ENCODE results near the gene FGFR4.

FGFR4 gene

DNA sequence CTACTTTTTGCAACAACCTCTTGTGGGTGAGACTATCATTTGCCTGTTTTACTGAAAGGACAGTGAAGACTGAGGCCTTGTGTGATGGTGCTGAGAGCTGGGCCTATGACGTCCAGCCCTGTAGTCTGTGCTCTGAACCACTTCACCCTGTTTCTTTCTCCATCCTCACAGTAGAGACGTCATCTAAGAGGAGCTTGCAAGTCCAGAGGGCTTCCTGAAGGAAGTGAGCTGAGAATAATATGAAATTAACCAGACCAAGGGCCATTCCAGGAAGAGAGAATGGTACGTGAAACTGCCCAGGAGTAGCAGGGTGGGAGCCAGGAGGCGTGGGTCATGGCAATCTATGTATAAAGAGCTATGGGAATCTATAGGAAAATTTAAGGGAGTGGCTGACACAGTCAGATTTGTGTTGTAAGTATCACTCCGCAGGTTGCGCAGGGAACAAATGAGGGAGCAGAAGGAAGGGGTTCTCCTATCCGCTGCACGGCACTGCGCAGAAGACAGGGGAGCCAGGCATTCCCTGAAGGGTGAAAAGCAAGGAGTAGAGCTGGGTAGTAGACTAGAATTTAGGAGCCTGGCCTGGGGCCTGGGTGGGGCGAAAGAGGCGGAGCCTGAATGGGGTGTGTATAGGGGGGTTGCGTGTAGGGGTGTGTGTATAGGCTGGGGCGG is 596 bp upstream of the FGFR4 start:
- DNase-seq (ENCODE audit: low spot score): no peak

DNA sequence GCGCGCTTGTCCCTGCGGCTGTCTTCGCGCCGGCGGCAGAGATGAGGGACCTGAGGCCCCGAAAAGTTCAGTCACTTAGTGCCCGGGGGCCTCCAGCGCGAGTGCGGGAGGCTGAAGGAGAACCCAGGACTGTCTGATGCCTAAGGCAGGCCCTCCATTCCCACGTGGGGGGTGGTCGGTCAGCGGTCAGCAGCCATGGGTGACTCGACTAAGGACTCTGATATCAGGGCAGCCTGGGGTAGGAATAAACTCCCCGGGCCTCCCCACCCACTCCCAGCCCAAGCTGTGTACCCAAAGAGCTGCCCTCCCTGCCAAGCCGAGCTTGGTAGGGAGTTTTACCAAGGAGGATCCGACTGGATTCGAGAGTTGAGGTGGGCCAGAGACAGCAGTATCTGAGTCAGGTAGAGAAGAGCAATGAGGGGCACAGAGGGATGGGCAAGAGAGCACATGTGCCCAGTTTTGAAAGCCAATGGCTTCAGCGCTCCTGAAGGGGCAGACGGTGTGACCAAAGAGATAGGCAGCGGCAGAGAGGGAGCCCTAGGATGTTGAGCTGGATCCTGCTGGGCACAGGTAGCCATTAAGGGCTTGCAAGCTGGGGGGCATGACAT is 787 bp downstream of the FGFR4 start:
- DNase-seq (ENCODE audit: low spot score): no peak

DNA sequence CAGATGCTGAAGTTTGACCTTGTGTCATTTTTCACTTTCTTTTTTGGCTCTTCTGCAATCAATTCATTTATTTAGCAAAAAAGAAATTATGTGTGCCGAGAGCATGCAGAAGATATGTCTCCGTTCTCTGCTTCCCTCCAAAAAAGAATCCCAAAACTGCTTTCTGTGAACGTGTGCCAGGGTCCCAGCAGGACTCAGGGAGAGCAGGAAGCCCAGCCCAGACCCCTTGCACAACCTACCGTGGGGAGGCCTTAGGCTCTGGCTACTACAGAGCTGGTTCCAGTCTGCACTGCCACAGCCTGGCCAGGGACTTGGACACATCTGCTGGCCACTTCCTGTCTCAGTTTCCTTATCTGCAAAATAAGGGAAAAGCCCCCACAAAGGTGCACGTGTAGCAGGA is 2.4 kb downstream of the FGFR4 start:
- DNase-seq (ENCODE audit: low spot score): no peak

- DNase-seq (ENCODE audit: low spot score): no peak
Measured at GRCh38 chr5:177089825-177090641, 3.3 kb downstream of the FGFR4 start.

- DNase-seq (ENCODE audit: low spot score): no peak
Measured at GRCh38 chr5:177090813-177091212, 4.1 kb downstream of the FGFR4 start.

DNA sequence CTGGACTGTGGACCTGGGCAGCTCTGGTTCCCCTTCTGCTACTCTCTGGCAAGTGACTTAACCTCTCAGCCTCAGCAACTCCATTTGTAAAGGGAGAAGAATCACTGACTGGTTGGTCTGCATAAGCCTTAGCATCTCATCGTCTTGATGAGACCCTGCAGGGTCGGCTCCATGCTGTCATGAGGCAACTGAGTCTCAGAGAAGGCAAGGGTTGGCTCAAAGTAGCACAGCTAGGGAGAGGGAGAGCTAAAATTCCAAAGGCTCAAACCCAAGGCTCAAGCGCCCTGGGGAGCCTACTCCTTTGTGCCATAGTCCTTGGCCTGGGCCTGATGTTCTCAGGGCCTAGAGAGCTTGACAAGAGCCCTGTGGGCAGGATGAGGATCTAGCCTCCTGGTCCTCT is 4.5 kb downstream of the FGFR4 start:
- DNase-seq (ENCODE audit: low spot score): no peak

- DNase-seq (ENCODE audit: low spot score): no peak
Measured at GRCh38 chr5:177092178-177093081, 5.7 kb downstream of the FGFR4 start.

DNA sequence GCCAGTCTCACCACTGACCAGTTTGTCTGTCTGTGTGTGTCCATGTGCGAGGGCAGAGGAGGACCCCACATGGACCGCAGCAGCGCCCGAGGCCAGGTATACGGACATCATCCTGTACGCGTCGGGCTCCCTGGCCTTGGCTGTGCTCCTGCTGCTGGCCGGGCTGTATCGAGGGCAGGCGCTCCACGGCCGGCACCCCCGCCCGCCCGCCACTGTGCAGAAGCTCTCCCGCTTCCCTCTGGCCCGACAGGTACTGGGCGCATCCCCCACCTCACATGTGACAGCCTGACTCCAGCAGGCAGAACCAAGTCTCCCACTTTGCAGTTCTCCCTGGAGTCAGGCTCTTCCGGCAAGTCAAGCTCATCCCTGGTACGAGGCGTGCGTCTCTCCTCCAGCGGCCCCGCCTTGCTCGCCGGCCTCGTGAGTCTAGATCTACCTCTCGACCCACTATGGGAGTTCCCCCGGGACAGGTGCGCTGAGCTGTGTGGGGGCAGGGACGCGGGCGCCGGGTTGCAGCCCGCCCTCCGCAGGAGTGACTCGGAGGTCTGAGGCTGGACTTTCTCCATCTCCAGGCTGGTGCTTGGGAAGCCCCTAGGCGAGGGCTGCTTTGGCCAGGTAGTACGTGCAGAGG is 6.5 kb downstream of the FGFR4 start:
- DNase-seq (ENCODE audit: low spot score): no peak

DNA sequence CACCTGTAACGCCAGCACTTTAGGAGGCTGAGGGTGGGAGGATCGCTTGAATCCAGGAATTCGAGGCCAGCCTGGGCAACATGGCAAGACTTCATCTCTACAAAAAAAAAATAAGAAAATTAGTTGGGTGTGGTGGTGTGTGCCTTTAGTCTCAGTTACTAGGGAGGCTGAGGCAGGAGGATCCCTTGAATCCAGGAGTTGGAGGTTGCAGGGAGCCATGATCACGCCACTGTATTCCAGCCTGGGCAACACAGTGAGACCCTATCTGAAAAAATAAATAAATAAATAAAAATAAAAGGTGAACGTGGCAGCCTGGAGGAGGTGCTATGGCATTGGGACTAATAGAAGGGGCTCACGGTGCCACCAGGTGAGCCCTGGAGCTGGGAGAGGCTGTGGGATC is 7.1 kb downstream of the FGFR4 start:
- DNase-seq (ENCODE audit: low spot score): no peak

DNA sequence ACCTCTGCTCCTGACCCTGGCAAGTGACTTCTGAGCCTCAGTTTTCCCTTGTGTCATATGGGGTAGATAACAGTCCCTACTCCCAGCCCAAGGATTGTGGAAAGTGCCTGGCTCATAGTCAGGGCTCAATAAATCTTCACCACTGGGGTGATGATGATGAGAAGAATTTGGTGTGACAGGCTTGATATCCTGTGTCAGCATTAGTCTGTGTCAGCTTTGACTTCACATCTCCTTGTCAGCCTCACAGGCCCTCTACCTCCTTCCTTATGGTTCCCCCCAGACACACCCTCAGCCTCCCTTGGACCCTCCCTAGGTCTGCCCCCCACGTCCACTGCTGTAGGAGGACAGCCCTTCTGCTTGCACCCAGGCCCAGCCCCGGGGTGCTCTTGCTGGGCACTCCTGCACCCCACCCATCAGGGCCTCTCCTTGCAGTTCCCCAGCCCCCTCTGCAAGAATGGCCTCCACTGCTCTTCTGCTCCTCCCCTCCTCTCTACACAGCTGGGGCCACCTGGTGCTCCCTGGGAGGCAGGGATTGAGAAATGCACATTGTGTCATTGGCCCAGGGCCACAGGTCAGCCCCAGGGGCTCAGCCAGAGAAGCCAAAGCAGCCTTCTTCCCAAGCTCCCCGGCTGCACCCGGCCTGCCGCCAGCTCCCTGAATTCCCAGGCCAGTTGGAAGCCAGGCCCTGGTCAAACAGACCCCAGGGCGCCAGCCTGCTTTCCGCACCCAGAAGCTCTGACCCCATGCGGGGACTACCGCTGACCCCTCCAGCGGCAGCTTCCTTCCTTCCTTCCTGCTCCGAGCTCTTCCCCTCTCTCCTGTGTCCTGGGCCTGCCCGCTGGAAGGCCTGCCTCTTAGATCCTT is 7.7 kb downstream of the FGFR4 start:
- DNase-seq (ENCODE audit: low spot score): peak; percentile 70

DNA sequence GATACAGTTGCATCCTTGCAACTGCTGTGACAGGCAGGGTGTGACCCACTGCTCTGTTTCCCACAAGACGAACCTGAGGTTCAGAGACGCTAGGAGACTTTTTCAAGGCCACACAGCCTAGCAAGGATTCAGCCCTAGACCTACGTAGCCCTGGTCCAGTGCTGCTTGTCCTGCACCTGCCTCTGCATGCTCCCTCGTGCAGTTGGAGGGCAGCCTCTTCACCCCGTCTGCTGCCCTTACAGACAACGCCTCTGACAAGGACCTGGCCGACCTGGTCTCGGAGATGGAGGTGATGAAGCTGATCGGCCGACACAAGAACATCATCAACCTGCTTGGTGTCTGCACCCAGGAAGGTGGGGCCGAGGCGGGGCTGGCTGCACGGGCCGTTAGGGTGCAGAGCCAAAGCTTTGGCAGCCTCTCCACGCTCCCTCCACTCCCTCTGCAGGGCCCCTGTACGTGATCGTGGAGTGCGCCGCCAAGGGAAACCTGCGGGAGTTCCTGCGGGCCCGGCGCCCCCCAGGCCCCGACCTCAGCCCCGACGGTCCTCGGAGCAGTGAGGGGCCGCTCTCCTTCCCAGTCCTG is 8.5 kb downstream of the FGFR4 start:
- DNase-seq (ENCODE audit: low spot score): no peak

DNA sequence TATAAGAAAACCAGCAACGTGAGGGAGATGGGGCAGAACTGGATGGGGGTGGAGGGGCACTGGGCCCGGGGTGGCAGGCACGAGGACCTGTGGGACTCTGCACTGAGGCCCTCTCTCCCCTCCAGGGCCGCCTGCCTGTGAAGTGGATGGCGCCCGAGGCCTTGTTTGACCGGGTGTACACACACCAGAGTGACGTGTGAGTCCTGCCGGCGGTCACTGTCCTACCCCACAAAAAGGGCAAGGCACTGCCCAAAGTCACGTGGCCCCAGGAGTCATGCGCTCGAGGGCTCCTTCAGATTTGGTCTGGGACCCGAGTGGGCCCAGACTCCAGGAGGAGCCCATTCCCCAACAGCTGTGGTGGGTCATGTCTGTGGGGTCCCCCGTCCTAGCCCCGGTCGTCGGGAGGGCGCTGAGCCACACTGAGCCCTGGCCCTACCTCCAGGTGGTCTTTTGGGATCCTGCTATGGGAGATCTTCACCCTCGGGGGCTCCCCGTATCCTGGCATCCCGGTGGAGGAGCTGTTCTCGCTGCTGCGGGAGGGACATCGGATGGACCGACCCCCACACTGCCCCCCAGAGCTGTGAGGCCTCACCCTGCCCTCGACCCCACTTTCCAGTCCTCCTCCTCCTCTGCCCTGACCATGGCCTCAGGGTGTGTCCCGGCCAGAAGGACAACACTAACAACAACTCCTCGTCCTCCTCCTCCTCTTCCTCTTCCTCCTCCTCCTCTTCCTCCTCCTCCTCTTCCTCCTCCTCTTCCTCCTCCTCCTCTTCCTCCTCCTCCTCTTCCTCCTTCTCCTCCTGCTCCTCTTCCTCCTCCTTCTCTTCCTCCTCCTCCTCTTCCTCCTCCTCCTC is 9.7 kb downstream of the FGFR4 start:
- DNase-seq (ENCODE audit: low spot score): no peak

GRCh38 chr5:177097016-177097985 is 10.6 kb downstream of the FGFR4 start:
- no peak for DNase-seq (ENCODE audit: low spot score)

DNA sequence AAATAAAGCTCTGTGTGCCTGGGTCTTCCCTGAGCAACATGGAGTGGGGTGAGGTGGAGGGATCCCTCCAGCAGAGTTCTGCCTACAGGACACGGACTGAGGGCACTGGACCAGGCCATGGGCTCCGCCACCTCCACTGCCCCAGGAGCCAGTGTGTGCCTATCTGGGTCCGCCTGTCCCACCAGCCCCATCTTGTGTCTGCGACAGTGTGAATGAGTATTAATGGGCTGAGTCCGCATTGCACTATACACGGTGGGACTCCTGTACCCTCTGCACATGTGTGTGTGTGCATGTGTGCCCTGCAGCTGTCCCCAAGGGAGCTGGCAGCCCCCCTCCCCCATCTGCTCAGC is 11.4 kb downstream of the FGFR4 start:
- no peak for DNase-seq (ENCODE audit: low spot score)

GRCh38 chr5:177098470-177099141 is 11.9 kb downstream of the FGFR4 start:
- DNase-seq (ENCODE audit: low spot score): peak; percentile 50

DNA sequence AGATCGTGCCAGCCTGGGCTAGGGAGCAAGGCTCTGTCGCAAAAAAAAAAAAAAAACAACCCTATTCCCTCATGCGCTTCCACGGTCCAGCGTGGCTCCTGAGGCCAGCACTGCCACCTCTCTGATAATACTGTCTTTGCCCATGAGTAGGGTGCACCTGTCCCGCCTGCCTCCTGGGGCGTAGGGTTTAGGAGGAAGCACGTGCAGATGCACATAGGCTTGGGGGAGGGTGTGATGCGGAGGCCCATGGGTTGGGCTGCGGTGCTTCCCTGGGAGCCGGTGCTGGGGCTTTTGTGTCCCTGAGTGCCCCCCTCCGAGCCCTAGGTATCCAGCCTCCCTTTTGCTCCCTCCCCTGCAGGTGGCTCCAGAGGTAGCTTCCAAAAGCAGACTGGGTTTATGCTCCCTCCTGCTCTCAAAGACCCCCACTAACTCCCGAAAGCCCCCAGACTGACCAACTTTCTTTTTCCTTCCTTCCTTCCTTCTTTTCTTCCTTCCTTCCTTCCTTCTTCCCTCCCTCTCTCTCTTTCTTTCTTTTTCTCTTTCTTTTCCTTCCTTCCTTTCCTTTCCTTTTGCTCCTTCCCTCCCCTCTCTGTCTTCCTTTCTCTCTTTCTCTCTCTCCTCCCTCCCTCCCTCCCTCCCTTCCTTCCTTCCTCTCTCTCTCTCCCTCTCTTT is 12.8 kb downstream of the FGFR4 start:
- no peak for DNase-seq (ENCODE audit: low spot score)

- peak; percentile 73 for DNase-seq (ENCODE audit: low spot score)
Measured at GRCh38 chr5:177100714-177101121, 14.0 kb downstream of the FGFR4 start.

All from hepatic stellate cell (primary cell).